Measurements from ENCODE around the gene FGFR4. TPM values are rescaled to one million over a fixed set of nuclear protein-coding genes. Genes with fewer than 3 reads are reported as not detected.

FGFR4 gene
- total RNA-seq, 1 donor from 2014 or later = 4.8 TPM

- no peak for DNase-seq (ENCODE audit: extremely low read depth, low read depth, low spot score)
Observed at GRCh38 chr5:177131019-177131320, 44.3 kb downstream of the FGFR4 start.

GRCh38 chr5:177131352-177132135, 44.8 kb downstream of the FGFR4 start:
- DNase-seq (ENCODE audit: extremely low read depth, low read depth, low spot score) = no peak

- no peak for DNase-seq (ENCODE audit: extremely low read depth, low read depth, low spot score)
Observed at GRCh38 chr5:177132136-177133095, 45.7 kb downstream of the FGFR4 start.

GRCh38 chr5:177133096-177133852, 46.6 kb downstream of the FGFR4 start, which contains the start of gene NSD1:
TSS of gene NSD1 (plus strand) at chr5:177133773. CDS start at chr5:177135104, 1,331 bp downstream.
- DNase-seq (ENCODE audit: extremely low read depth, low read depth, low spot score) = no peak

GRCh38 chr5:177133853-177134696, 47.4 kb downstream of the FGFR4 start:
- no peak for DNase-seq (ENCODE audit: extremely low read depth, low read depth, low spot score)

- no peak for DNase-seq (ENCODE audit: extremely low read depth, low read depth, low spot score)
Observed at GRCh38 chr5:177134697-177135225, 48.0 kb downstream of the FGFR4 start.

- no peak for DNase-seq (ENCODE audit: extremely low read depth, low read depth, low spot score)
Observed at GRCh38 chr5:177140312-177140711, 53.6 kb downstream of the FGFR4 start.

- DNase-seq (ENCODE audit: extremely low read depth, low read depth, low spot score) = no peak
Observed at GRCh38 chr5:177141496-177141895, 54.8 kb downstream of the FGFR4 start.

- DNase-seq (ENCODE audit: extremely low read depth, low read depth, low spot score) = no peak
Observed at GRCh38 chr5:177142098-177142611, 55.4 kb downstream of the FGFR4 start.

- DNase-seq (ENCODE audit: extremely low read depth, low read depth, low spot score) = no peak
Observed at GRCh38 chr5:177142778-177143177, 56.1 kb downstream of the FGFR4 start.

- DNase-seq (ENCODE audit: extremely low read depth, low read depth, low spot score) = no peak
Observed at GRCh38 chr5:177146891-177147638, 60.4 kb downstream of the FGFR4 start.

Other genes with a start within 250 kb of the FGFR4 start
- gene HK3, start 187.6 kb upstream of the FGFR4 start, total RNA-seq = not detected in 2 replicates
- 23.0 and 30.8 TPM in 2 replicates for gene UIMC1, start 80.1 kb upstream of the FGFR4 start, total RNA-seq
- 14.8 and 18.1 TPM in 2 replicates for gene ZNF346, start 64.2 kb upstream of the FGFR4 start, total RNA-seq
- gene NSD1, start 46.9 kb downstream of the FGFR4 start, total RNA-seq = 26.4 and 40.0 TPM in 2 replicates
- 30.8 and 36.8 TPM in 2 replicates for gene RAB24, start 216.8 kb downstream of the FGFR4 start, total RNA-seq
- 145 and 147 TPM in 2 replicates for gene PRELID1, start 216.9 kb downstream of the FGFR4 start, total RNA-seq
- 6.0 and 12.3 TPM in 2 replicates for gene MXD3, start 225.0 kb downstream of the FGFR4 start, total RNA-seq